Measurements from ENCODE around the gene DACH1.
"Not testable (repeated sequence)": the region's sequence is repeated elsewhere in the genome, so short reads cannot be mapped to it uniquely, and the experiment has no call there.

DACH1 gene

GRCh38 chr13:71828117-71828516 lies 38.9 kb downstream of the DACH1 start:
- DNase-seq: no peak

DNA sequence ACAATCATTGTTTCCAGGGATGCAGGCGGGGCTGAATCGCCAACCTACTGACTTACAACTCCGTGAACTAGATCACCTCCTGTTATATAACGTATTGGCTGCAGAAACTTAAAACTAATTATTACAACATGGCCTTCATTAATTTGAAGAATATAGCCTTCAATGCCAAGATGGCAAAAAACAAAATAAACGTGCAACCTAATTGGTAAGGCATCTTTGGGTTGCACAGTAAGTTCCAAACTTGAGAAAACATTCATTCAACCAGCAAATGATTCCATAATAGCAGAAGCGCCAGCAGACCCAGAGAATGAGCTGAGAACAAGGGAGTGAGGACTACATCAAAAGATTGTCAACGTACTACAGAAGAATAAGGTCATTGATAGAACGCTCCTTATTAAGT lies 39.8 kb downstream of the DACH1 start:
- DNase-seq: no peak

- no peak for DNase-seq
These were observed 46.3 kb downstream of the DACH1 start for GRCh38 chr13:71820699-71821098.

DNA sequence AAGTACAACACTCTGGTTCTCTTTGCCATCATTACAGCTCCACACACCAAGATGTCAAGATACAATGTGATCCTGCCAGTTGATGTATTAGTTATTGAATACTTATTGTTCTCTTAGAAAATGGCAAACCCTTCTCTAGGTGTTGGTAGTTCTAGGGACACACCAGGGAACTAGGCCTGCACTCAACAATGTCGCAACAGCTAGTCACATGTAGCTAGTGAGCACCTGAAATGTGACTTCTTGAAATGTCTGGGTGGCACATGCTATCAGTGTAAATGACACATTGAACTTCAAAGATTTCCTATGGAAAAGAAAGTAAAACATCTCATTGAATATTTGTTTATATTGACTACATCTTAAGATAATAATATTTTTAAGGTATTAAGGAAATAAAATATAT lies 49.7 kb downstream of the DACH1 start:
- no peak for DNase-seq

DNA sequence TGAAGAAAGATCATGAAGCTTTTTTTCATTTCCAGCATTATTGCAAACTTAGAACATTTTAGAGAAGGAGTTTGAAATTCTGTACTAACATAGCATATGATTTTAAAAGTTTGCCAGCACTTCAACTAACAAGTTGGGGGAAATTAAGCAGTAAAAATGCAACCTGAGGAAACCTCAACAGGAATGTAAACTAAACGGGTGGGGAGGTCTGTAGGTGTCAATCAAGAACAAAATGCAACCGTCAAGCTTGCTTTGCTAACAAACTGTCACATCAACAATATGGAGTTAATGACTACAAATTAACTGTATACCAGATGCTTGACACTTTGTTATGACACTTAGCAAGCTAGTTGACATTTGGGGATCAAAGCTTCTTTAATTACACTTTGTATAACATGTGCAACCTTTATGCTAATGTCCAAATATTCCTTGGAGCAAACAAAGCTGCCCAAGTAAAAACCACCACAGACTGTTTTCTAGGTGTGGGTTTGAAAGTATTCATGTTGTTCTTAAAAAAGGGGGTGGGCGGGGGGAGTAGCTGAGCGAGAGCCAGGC lies 52.1 kb downstream of the DACH1 start:
- no peak for DNase-seq

- DNase-seq: no peak
These were observed 53.8 kb downstream of the DACH1 start for GRCh38 chr13:71813187-71813586.

DNA sequence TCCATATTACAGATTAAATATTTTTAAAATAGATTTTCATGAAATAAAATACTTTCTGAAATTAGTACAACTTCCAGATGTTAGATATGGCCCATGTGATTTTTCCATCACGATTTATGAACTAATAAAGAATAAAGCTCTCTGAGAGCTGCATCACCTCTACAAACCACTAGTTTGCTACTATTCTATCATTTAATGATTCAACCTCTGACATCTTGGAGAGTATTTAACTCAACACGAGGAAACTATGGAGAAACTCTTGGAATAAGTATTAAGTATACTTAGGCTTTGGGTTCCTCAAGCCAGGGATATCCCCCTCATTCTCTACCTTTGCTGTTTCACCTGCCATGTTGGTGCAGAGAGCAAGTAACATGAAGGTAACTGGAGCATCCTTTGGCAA lies 55.7 kb downstream of the DACH1 start:
- DNase-seq: no peak

DNA sequence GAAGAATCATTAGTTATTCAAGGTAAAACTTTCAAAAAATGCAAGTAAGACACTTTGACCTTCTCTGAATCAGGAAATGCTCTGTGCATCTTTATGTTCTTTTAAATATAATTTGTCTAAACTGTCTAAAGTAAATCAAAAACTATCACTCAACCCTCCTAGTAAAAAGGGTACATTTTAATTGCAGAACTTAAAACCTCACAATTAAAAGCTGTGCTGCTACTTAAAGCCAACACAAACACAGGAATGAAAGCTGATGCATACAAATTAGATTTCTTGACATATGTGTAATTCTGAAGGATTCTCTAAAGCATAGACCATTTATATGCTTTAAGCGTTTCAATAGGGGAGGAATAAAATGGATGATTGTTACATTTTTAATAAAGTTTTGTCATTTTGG lies 58.3 kb downstream of the DACH1 start:
- DNase-seq: no peak

GRCh38 chr13:71806886-71807285 lies 60.1 kb downstream of the DACH1 start:
- no peak for DNase-seq

DNA sequence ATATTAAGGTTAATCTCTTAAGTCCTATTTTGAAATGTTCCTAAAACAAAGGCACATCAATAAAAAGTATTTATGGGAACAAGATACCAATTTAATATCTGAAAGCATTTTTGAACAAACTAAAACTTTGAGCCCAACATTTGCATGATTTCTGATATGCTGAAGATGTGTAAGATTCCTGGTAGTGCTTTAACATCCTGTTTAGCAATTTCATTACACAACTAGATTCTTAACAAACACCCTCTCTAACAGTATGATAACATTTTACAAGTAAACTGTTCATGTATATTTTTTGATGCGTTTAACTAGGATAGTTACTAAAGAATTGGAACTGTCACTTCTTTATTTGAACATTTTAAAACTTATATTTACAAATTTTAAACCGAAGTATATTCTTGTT lies 63.9 kb downstream of the DACH1 start:
- DNase-seq: no peak

- peak; percentile 89 for DNase-seq
These were observed 65.2 kb downstream of the DACH1 start for GRCh38 chr13:71801781-71802180.

DNA sequence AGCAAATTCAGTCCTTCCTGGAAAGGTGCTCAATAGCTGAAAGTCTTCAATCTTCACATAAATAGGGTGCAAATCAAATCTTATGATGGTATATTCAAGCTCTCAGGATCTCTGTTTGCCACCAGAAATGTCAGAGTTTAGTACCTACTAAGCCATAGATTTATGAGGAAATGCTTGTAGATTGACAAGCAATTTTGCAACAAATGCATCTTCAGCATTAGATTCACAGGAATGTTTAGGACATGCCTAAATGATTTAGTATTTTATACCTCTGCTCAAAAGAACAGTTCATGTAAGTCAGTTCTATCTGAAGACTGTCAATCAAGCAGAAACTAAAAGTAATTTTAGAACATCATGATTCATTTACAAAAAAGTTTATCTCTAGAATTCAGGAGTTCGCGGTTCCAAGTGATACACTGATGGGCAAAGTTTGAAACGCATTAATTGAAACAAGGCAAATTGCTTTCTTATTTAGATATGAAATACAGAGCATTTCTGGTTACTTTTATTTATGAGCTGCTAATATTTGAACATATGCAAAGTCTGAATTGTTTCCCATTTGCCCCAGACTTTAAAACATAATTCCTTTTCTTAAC lies 65.7 kb downstream of the DACH1 start:
- no peak for DNase-seq

DNA sequence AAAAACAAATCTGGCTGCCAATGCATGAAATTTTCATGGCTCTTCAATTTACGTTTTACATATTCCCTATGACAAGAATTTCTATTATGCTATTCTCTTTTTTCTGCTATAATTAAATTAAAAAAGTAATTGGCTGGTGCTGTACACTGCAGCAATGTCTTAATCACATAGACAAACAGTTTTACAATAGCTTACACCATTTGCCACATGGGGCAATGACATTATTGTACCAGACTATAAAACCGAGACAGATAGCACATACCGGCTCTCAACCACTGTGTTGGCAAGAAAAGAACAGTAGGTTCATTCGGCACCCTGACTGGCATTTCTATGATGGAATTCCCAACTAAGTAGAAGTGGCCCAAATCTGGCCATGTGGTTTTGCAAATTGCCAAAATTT lies 67.7 kb downstream of the DACH1 start:
- DNase-seq: no peak

DNA sequence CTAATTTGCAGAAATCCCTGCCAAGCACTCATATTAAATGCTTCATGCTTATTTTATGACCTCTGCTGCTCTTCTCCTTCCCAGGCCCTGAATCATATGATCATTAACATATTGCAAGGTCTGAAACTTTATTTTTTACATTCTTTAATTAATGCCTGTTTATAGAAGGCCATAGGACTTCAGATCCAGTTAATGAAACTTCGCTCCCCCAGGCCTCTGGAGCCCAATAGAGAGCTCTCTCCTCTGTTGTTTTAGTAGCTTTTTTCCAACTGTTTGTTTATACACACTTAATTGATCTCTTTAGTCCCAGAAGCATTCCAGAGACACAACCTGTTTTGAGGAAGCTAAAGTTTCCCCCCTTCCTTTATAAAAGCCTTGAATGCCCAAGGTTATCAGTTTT lies 68.3 kb downstream of the DACH1 start:
- no peak for DNase-seq

- DNase-seq: no peak
These were observed 69.5 kb downstream of the DACH1 start for GRCh38 chr13:71797517-71797916.

GRCh38 chr13:71789693-71790329 lies 77.2 kb downstream of the DACH1 start:
- DNase-seq: no peak

DNA sequence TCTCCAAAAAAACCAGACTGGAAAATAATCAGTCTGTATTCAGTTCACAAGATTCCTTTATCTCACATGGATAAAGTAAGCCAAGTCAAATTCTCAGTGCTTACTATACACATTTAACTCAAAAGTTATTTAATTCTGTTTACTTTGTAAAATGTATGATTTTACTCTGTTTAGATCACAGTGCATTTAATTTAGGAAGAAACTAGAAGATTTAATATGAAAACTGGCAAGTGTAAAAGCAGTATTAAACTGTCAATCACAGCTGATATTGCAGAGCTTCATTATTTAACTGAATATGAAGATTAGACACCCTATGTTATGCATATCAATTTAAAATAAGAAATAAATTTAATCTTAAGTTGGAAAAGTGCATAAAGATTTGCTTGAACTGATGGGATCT lies 78.0 kb downstream of the DACH1 start:
- no peak for DNase-seq

DNA sequence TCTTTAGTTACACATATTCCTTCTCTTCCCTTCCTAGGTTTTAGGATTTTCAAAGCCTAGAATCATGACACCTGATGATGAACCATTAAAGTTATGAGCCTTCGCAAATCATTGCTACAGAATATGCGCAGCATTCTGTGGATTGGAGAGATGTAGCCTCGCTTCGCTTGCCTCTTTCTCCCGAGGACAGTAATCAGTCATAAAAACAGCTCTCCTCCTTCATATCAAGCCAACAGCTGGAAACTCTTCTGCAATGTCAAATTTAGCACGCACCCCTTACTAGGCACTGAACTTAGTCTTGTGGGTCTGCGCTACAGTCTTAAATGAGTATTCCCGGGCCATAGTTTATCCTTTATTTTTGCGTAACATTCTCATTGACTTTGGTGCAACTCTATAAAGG lies 79.6 kb downstream of the DACH1 start:
- no peak for DNase-seq

GRCh38 chr13:71786875-71787274 lies 80.1 kb downstream of the DACH1 start:
- DNase-seq: no peak

- no peak for DNase-seq
These were observed 81.6 kb downstream of the DACH1 start for GRCh38 chr13:71785361-71785760.

DNA sequence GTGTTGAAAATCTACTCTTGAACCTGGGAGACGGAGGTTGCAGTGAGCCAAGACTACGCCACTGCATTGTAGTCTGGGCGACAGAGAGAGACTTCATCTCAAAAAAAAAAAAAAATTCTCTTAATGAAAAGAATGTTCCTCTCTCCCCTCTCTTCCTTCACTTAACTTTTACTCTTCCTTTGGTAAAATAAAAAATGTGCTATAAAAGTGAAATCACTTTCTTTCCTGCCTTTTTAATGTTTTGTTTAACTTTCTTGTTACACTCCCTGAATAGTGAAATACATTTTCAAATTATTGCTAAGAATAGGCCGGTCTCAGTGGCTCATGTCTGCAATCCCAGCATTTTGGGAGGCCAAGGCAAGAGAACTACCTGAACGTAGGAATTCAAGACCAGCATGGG lies 86.5 kb downstream of the DACH1 start:
- no peak for DNase-seq

- not testable (repeated sequence) for DNase-seq
These were observed 88.0 kb downstream of the DACH1 start for GRCh38 chr13:71778998-71779397.

- no peak for DNase-seq
These were observed 91.0 kb downstream of the DACH1 start for GRCh38 chr13:71775966-71776365.

- no peak for DNase-seq
These were observed 92.1 kb downstream of the DACH1 start for GRCh38 chr13:71774863-71775262.

GRCh38 chr13:71773531-71773930 lies 93.5 kb downstream of the DACH1 start:
- no peak for DNase-seq

All from NCI-H748 treated with DMSO at 0.1 percent for 48 hours (cell line).